GM19328 (cell line): Measurements from ENCODE around the gene ABCA2.

Source experiments
- ATAC-seq: cut with Tn5 transposase; IDR thresholded peaks from one replicate; pipeline ENCODE4 v1.9.1; 2021; ENCODE audit warnings: mild to moderate bottlenecking, moderate library complexity; ENCODE audit not compliant: unreplicated experiment

The ABCA2 gene

GRCh38 chr9:136983656-136984314 lies 44.3 kb downstream of the ABCA2 start:
- no peak for ATAC-seq

- no peak for ATAC-seq
These were observed 44.9 kb downstream of the ABCA2 start for GRCh38 chr9:136983167-136983566.

GRCh38 chr9:136982232-136983051 lies 45.6 kb downstream of the ABCA2 start, which contains the start of gene LCNL1:
LCNL1 (plus strand) TSS chr9:136982993; CDS start chr9:136983587, 594 bp downstream.
- ATAC-seq: no peak

- no peak for ATAC-seq
These were observed 46.3 kb downstream of the ABCA2 start for GRCh38 chr9:136981588-136982231.

- no peak for ATAC-seq
These were observed 47.2 kb downstream of the ABCA2 start for GRCh38 chr9:136980669-136981478.

- no peak for ATAC-seq
These were observed 48.1 kb downstream of the ABCA2 start for GRCh38 chr9:136979769-136980587.

- no peak for ATAC-seq
These were observed 49.0 kb downstream of the ABCA2 start for GRCh38 chr9:136978865-136979544.

GRCh38 chr9:136978073-136978864 lies 49.8 kb downstream of the ABCA2 start:
- ATAC-seq: no peak

- no peak for ATAC-seq
These were observed 50.4 kb downstream of the ABCA2 start for GRCh38 chr9:136977649-136978072.

GRCh38 chr9:136977223-136977622 lies 50.8 kb downstream of the ABCA2 start, which contains the start of gene PTGDS:
PTGDS (plus strand) TSS chr9:136977504; CDS start chr9:136977579, 75 bp downstream.
- ATAC-seq: no peak

GRCh38 chr9:136975644-136976043 lies 52.4 kb downstream of the ABCA2 start:
- no peak for ATAC-seq

GRCh38 chr9:136974817-136975535 lies 53.1 kb downstream of the ABCA2 start:
- no peak for ATAC-seq

GRCh38 chr9:136973618-136974617 lies 54.1 kb downstream of the ABCA2 start:
- ATAC-seq: no peak

GRCh38 chr9:136972743-136973142 lies 55.3 kb downstream of the ABCA2 start:
- no peak for ATAC-seq

GRCh38 chr9:136972335-136972734 lies 55.7 kb downstream of the ABCA2 start:
- ATAC-seq: no peak

GRCh38 chr9:136971746-136972145 lies 56.3 kb downstream of the ABCA2 start:
- ATAC-seq: no peak

GRCh38 chr9:136970361-136970760 lies 57.7 kb downstream of the ABCA2 start:
- no peak for ATAC-seq
